SKM-1 treated with dmso at 0.1 percent for 144 hours (cell line): Measurements from ENCODE around the gene ENDOD1.
"Not testable (repeated sequence)": the region's sequence is repeated elsewhere in the genome, so short reads cannot be mapped to it uniquely, and the experiment has no call there.

Experiments
- DNase-seq: peaks from one replicate; lab custom pipeline; 2025; ENCODE audit not compliant: unreplicated experiment; lab: John Stamatoyannopoulos, UW

The ENDOD1 gene

DNA sequence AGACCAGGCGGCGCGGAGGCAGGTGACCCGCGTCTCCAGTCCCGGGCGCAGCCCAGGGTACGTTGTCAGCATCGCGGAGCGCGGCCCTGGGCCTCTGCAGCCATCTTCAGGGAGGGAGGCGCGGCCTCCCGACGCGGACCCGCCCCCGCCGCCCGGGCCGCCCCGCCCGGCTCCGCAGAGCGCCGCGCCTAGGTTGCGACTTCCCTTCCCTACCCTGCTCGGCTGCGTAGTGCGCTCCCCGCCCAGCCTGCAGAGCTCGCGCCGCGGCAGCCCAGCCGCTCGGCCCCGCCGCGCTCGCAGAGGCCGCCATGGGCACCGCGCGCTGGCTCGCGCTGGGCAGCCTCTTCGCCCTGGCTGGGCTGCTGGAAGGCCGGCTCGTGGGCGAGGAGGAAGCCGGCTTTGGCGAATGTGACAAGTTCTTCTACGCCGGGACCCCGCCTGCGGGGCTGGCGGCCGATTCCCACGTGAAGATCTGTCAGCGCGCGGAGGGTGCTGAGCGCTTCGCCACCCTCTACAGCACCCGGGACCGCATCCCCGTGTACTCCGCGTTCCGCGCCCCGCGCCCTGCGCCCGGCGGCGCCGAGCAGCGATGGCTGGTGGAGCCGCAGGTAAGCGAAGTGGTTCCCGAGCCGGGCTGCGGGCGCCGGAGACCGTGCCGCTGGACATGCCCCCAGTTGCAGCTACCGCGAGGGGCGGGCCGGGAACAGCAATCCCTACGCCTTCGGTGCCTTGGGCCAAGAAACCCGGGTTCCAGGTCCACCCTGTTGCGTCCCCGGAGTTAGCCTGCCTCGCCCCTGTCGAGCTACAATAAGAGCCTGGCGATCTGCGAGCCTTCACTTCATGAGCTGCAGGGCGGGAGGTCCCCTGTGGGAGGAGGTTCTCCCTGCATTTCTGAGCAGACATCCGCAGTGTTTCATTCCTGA, at the start of gene ENDOD1:
Gene ENDOD1 (plus strand): TSS at position 227 of the 923 bp plus-strand sequence. CDS start 82 bp downstream, at position 309.
- DNase-seq: peak; percentile 50

DNA sequence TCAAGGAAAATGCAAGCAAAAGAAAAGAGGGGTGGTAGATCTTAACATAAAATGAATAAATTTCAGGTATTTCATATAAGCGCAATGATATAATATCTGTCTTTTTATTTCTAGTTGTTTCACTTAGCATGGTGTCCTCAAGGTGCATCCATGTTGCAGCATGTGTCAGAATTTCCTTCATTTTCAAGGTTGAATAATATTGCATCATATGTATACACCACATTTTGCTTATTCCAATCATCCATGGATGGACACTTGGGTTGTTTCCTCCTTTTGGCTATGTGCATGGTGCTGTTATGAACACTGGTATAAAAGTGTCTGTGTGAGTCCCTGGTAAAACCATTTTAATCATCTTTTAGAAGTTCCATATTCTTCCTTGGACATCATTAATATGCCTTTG, 47.4 kb upstream of the ENDOD1 start:
- no peak for DNase-seq

DNA sequence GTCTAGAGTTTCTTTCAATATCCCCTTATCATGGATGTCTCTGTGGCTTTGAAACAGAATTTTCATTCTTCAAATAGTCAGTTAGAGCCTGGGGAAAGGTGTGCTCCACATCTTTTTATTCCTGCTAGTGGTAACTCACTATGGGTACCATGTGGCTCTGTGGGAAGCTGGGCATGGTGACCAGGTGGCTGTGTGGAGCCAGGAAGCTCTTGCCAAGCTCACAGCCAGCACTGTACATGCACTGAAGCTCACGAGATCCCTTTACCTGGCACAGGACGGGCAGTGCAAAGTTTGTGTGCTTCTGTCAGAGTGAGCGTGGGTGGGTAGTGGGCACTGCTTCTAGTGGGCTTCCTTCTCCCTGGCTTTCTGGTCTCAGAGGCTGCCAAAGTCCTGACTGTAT, 46.7 kb upstream of the ENDOD1 start:
- DNase-seq: no peak

GRCh38 chr11:95044010-95044409, 45.6 kb upstream of the ENDOD1 start:
- DNase-seq: no peak

GRCh38 chr11:95045812-95046211, 43.8 kb upstream of the ENDOD1 start:
- DNase-seq: no peak

- not testable (repeated sequence) for DNase-seq
Measured at GRCh38 chr11:95049122-95049521, 40.5 kb upstream of the ENDOD1 start, which contains the start of gene KDM4F. TSS of gene KDM4F (plus strand) at chr11:95049422.

DNA sequence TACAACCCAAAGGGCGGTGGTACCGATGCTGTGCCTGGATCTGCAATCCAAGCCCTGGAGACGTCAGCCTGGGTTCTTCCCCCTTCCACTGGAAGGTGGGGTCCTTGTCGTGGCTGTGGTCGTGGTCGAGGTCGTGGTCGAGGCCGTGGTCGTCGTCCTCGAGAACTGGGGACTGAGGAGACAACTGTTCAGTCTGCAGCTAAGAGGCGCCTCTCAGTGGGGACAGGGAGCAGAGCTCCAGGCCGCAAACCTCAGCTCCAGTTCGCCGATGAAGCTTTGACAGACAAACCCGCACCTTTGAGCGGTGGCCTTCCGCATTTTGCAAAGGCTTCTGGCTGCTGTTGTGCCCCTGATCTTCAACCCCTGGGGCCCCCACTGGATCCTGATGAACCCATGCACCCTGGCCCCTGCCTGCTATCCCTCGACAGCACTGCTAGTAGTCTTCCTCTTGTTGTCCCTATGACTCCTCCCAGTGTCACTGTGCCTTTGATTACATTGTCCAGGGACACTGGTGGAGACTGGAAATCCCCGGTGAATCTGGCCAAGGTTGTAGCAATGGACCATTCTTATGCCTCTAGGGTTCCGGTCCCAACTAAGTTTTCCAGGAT, 38.9 kb upstream of the ENDOD1 start:
- DNase-seq: no peak

DNA sequence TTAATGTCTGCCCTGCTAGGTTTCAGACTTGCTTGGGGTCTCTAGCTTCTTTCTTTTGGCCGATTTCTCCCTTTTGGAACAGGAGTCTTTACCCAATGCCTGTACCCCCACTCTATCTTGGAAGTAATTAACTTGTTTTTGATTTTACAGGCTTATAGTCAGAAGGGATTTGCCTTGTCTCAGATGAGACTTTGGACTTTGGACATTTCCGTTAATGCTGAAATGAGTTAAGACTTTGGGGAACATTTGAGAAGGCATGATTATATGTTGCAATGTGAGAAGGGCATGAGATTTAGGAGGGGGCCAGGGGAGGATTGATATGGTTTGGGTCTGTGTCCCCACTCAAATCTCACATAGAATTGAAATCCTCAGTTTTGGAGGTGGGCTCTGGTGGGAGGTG, 35.3 kb upstream of the ENDOD1 start:
- DNase-seq: no peak

DNA sequence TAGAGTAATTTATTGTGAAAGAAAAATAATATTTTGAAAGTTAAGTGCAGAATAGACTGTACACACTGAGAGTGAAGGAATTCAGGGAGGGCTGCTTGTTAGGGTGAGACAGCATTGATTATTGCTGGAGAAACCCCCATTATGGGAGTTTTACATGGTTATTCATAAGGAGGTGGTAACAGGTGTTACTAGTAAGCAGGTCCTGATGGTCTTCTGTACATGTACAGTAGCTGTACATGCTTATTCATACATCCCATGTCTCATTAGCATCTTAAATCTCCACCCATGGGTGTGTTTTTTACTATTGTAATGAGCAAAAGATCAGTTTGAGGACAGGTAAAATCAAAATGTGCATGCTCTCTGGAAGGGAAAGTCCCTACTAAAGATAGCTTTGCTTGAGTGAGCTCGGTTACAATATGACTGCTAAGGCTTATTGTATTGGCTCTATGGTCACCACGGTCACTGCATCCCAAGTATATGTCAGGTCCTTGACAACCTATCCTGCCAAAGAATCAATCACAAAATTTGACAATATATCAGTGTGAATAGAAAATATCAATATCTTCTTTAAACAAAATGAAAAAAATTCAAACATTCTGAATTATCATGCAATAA, 34.3 kb upstream of the ENDOD1 start:
- DNase-seq: no peak

GRCh38 chr11:95057959-95058358, 31.7 kb upstream of the ENDOD1 start:
- no peak for DNase-seq

DNA sequence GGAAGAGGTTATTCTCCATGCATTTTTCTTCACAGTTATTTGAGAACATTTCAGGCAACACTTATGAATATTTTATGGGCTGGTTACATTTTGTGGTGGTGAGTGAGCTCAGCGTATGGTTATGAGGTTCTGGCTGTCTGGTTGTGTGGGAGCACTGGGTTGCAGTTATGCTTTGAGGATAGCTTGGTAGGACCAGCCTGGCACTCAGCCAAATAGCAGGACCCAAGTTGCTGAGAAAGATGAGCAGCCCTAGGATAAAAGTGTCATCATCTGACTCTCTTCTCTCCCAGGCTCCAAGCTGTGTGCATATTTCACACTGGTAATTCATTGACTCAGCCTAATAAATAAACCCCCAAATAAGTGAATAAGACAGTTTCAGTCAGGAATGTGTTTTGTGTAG, 31.0 kb upstream of the ENDOD1 start:
- no peak for DNase-seq

DNA sequence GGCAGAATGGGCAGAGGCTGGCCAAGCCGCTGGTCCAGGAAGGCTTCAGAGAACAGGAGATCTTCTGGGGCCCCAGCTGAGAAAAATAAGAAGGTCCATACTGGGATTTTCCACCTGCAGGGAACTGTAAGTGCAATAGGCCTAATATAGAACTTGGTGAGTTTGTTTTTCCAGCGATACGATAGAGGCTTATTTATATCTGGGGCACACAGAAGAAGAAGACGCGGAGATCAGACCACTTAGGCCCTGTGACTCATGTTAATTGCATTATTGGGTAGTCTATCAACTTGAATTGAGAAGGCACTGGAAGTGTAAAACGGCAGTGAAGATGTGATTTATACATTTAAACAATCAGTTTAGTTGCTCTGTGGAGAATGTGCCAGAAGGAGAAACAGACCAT, 30.6 kb upstream of the ENDOD1 start:
- DNase-seq: no peak

DNA sequence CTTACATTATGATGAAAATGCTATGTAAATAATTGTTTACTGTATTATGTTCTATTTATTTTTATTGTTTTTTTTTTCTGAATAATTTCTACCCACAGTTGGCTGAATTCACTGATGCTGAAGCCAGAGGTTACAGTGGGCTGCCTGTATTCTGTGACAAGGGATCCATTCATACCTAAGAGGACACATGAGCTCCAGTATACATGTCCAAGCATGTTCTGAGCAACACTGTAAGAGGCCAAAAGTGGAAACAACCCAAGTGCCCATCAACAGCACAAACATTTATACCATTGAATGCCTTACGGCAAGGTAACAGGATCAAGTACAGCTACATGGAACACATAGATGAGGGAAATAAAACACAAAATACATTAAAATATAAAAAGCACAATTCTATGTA, 24.3 kb upstream of the ENDOD1 start:
- no peak for DNase-seq

- DNase-seq: no peak
Measured at GRCh38 chr11:95066716-95067038, 23.0 kb upstream of the ENDOD1 start, which contains the start of gene SRSF8. TSS of gene SRSF8 (plus strand) at chr11:95066919. CDS start at chr11:95067227, 308 bp downstream.

- peak; percentile 58 for DNase-seq
Measured at GRCh38 chr11:95067039-95067840, 22.4 kb upstream of the ENDOD1 start.

- DNase-seq: no peak
Measured at GRCh38 chr11:95067841-95068219, 21.8 kb upstream of the ENDOD1 start.

DNA sequence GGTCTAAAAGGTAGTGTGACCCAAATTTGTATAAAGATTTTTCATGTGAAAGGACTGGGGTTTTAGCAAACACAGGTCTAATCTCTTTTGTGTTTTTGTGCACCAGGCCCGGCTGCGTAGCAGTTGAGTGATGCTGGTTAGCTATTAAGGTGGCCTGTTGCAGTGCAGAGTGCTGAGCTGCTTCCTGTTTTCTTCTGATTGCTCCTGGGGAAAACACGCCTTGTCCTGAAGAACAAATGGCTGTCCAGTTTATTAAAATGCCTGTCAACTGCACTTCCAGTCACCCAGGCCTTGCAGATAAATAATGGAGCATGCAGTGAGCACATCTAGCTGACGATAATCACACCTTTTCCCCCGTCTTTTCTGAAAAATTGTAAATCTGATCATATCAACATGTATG, 21.1 kb upstream of the ENDOD1 start:
- peak; percentile 91 for DNase-seq

GRCh38 chr11:95070471-95070870, 19.2 kb upstream of the ENDOD1 start:
- peak; percentile 22 for DNase-seq

GRCh38 chr11:95072948-95073347, 16.7 kb upstream of the ENDOD1 start:
- no peak for DNase-seq

DNA sequence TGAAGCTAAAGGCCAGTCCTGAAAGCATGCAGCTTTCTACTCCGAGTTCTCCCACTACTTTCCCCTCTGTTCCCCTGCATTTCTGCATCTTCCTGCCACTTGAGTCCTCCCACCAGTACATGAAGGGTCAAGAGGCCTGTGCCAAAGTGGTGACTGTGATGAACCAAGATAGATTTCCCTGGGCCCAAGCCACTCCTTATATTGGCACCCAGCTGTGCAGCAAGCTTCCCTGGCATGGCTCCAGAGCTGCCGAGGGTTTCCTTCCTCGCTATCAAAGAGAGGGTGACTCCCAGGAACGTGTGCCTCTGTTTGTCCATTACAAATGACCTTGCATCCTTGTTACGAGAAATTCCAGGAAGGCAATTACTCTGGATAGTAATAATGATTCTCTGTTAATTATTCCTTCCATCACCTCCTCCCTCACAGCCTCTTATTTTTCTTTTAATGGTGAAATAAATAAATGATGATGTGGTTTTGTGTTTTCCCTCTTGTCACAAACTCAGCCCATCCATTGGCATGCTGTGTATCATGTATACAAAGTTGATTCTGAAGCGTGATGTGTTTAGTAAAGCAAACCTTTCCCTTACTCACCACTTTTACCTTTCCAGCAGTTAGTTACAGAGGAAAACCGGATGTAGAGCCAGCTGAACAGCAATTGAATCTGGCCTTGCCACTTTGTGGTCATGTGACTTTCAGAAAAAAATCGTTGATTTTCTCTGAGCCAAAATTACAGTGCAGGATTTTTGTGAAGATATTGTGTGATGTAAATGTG, 14.7 kb upstream of the ENDOD1 start:
- DNase-seq: no peak
